Epidermal melanocyte (primary cell): ENCODE data around the gene FAM120B.
"Not testable (repeated sequence)": the region's sequence is repeated elsewhere in the genome, so short reads cannot be mapped to it uniquely, and the experiment has no call there.

ENCODE experiments used
- DNase-seq: peaks from one replicate; pipeline ENCODE4 v3.0.0; 2011; ENCODE audit warnings: low spot score; ENCODE audit not compliant: insufficient read length

FAM120B gene

DNA sequence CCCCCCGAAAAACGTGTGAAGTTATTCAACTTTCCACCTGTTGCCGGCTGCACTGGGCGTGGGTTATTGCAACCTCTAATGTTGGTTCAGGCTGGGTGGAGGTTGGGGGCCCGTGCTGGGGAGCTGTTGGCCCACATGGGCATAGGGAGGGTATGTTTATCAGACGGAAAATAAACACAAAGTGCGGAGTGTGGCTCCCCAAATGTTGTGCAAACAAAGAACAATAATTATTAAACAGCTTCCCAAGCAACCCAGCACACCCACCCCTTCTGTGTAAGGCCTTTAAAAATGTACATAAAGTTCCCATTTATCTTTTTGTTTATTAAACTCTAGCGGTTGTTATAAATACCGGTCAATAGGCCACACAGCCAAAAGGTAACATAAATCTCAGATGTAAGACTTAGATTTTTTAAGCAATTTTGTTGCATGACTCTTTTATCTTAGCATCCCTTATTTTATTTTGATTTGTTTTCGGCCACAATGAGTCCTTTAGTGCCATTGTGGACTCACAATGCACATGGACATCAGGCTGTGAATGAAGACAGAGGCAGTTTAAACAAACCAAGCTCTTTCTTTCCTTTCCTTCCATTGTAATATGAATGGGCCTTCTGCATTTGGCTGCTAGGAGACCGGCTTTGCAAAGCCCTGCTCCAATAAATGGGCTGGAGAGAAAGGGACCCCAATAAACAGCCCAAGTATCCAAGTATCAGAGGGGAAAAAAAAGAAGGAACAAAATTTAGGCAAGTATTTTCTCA, 8.8 kb upstream of the FAM120B start:
- DNase-seq: no peak

- DNase-seq: no peak
Measured at GRCh38 chr6:170298688-170299087, 7.9 kb upstream of the FAM120B start.

GRCh38 chr6:170301184-170301583, 5.4 kb upstream of the FAM120B start:
- DNase-seq: no peak

DNA sequence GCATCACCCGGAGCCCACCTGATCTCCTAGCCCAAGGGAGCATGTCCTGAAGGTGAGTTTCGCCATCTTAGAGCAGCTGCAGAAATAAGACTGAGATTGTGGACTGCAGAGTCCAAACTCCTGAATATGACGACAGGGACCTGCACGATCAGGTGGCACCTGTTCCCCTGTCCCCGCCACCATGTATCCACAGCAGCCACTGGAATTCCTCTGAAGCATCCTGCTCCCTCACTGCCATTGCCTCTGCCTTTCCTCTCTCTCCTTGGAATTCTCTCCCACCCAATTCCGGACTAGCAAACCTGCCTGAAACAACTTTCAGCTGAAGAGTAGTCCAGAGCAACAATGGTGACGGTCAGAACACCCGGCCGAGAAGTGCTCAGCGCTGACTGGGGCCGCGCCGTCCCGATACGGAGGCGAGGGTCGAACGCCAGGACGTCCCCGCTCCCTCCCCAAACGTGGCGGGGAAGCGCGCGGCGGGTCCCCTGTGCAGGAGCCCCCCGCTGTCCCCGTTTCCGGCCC, 694 bp upstream of the FAM120B start:
- no peak for DNase-seq

DNA sequence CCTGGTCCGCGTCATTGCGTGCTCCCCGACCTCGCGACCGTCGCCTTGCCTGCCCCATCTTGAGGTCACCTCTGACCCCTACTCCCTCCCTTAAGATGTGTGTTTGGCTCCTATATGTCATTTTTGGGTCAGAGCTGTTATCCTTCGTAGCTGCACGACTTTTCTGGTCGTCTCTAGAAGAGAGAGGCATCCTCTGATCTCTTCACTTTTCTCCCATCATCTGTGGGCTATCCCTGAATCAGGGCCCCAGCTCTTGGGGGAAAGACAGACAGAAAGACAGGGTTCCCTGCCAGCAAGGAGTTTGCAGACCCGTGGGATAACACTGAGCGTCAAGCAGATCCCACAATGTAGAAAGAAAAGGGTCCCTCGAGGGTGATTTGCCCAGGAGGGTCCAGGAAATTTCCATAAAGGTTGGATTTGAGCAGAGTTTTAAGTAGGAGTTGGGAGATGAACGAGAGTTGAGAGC, 555 bp downstream of the FAM120B start:
- DNase-seq: no peak

- DNase-seq: no peak
Measured at GRCh38 chr6:170308761-170309160, 2.2 kb downstream of the FAM120B start.

- no peak for DNase-seq
Measured at GRCh38 chr6:170311696-170312095, 5.1 kb downstream of the FAM120B start.

GRCh38 chr6:170312876-170313275, 6.3 kb downstream of the FAM120B start:
- no peak for DNase-seq

GRCh38 chr6:170313716-170314295, 7.2 kb downstream of the FAM120B start:
- no peak for DNase-seq

- DNase-seq: no peak
Measured at GRCh38 chr6:170314983-170315382, 8.4 kb downstream of the FAM120B start.

DNA sequence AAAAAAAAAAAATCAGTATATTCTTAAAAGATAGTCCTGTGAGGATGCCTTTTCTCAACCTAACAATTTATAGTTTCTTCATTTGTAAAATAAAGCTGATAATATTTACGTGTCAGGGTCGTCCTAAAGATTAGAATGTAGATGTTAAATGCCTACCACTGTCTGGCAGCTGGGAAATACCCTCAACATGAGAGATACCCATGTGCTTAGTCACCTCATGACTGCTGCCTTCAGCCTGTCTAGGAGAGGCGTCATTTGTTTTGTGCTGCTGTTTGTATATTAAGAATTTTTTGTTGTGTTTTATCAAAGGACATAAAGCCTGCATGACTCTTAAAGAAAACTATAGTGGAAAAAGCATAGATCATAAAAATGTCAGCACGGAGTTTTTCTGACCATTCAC, 9.5 kb downstream of the FAM120B start:
- no peak for DNase-seq

DNA sequence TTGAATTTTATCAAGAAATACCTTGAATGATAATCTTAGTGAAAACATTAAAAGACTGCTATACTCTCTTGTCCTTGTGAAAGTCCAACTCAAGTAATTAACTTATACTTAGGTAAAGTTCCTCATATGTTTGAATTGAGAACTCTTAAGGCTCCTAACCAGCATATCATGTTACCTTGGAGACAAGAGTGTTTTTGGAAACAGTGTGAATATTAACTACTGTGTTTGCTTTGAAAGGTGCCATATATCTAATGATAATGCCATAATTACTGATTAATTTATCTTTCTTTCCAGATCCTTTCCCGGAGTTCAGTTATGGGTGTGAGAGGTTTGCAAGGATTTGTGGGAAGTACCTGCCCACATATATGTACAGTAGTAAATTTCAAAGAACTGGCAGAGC, 10.5 kb downstream of the FAM120B start:
- DNase-seq: no peak

DNA sequence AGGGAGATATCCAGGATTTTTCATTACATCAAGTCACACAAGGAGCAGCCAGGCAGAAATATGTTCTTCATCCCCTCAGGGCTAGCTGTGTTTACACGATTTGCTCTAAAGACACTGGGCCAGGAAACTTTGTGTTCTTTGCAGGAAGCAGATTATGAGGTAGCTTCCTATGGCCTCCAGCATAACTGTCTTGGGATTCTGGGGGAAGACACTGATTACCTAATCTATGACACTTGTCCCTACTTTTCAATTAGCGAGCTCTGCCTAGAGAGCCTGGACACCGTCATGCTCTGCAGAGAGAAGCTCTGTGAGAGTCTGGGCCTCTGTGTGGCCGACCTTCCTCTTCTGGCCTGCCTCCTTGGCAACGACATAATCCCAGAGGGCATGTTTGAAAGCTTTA, 11.2 kb downstream of the FAM120B start:
- no peak for DNase-seq

DNA sequence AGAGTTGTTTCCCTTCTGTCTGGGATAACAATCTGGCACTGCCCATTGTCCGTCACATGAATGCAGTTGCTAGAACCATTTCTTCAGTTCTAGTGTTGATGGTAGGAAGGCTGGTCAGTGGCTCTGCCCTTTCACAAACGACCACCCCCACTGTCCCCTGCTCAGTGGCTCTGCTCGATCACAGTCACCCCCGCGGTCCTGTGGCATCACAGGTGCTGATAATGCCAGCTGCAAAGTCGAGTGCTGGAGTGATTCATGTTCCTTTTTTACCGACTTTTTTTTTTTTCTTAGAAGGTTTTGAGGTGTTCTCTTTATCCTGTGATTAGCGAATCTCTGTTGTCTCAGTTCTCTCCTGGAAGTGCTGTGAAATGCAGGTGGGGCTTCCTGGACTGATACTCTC, 22.8 kb downstream of the FAM120B start:
- no peak for DNase-seq

DNA sequence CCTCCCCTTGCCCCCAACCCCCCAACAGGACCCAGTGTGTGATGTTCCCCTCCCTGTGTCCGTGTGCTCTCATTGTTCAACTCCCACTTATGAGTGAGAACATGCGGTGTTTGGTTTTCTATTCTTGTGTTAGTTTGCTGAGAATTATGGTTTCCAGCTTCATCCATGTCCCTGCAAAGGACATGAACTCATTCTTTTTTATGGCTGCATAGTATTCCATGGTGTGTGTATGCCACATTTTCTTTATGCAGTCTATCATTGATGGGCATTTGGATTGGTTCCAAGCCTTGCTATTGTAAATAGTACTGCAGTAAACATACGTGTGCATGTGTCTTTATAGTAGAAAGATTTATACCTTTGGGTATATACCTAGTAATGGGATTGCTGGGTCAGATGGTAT, 28.6 kb downstream of the FAM120B start:
- not testable (repeated sequence) for DNase-seq

GRCh38 chr6:170344631-170345576, 38.3 kb downstream of the FAM120B start:
- DNase-seq: peak; percentile 58

DNA sequence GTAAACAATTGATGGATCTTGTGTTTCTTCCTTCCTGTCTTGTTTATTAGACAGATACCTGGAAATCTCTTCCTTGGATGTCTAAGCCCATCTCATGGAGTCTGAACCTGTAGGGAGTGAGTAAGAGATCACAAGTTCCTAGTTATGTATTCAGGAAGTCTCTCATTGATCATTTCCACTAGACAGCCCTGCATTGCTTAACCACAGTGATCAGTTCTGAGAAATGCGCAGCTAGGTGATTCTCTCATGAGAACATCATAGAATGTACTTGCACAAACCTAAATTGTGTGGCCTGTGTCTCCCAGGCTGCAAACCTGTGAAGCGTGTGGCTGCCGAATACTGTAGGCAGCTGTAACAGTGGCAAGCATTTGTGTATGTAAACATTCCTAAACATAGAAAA, 39.1 kb downstream of the FAM120B start:
- no peak for DNase-seq

- no peak for DNase-seq
Measured at GRCh38 chr6:170346649-170347048, 40.1 kb downstream of the FAM120B start.

DNA sequence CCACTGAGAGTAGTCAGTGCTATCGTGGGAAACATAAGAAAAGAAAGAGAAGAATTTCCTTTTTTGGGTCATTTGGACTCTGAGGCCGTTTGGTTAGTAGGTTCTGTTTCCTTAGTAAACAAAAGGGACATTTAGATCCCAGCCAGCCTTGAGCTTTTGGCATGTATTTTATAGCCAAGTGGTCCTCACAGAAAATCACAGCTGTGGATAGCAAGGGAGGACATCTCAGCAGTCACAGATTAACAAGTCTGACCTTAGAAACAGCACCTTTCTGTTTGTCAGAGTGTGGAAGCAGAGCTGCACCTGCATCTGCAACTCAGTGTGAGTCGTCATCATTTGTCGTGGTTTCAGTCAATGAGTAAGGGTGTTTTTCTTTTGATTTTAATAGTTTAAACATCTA, 40.5 kb downstream of the FAM120B start:
- DNase-seq: no peak

DNA sequence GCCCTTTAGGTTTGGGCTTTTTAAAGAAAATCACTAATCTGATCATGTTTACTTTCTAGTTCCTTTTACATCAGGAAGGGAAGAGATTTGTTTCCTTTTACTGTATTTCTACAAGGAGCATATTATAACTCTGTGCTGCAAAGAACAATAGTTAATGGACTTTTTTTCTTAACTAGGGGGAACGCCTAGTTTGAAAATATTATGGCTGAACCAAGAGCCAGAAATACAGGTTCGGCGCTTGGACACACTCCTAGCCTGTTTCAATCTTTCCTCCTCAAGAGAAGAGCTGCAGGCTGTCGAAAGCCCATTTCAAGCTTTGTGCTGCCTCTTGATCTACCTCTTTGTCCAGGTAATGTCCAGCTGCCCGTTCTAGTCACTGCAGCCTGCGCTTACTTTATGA, 41.4 kb downstream of the FAM120B start:
- DNase-seq: no peak

DNA sequence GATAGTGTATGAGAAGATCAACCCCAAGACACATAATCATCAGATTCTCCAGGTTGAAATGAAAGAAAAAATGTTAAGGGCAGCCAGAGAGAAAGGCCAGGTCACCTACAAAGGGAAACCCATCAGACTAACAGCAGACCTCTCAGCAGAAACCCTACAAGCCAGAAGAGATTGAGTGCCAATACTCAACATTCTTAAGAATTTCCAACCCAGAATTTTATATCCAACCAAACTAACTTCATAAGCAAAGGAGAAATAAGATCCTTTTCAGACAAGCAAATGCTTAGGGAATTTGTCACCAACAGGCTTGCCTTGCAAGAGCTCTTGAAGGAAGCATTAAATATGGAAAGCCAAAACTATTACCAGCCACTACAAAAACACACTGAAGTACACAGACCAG, 44.9 kb downstream of the FAM120B start:
- not testable (repeated sequence) for DNase-seq

DNA sequence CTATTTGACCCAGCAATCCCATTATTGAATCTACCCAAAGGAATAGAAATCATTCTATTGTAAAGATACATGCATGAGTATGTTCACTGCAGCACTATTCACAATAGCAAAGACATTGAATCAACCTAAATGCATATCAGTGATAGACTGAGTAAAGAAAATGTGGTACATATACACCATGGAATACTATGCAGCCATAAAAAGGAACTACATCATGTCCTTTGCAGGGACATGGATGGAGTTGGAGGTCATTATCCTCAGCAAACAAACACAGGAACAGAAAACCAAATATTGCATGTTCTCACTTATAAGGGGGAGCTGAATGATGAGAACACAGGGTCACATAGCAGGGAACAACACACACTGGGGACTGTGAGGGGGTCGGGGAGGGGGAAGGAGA, 48.6 kb downstream of the FAM120B start:
- DNase-seq: not testable (repeated sequence)
